Measurements from ENCODE around the gene ZNF335. TPM values are rescaled to one million over a fixed set of nuclear protein-coding genes. Genes with fewer than 3 reads are reported as not detected.
"Not testable (repeated sequence)": the region's sequence is repeated elsewhere in the genome, so short reads cannot be mapped to it uniquely, and the experiment has no call there.

The ZNF335 gene
- total RNA-seq, 4 donors from 2014 or later = 34.3 to 60.1 (median 53.6) TPM

DNA sequence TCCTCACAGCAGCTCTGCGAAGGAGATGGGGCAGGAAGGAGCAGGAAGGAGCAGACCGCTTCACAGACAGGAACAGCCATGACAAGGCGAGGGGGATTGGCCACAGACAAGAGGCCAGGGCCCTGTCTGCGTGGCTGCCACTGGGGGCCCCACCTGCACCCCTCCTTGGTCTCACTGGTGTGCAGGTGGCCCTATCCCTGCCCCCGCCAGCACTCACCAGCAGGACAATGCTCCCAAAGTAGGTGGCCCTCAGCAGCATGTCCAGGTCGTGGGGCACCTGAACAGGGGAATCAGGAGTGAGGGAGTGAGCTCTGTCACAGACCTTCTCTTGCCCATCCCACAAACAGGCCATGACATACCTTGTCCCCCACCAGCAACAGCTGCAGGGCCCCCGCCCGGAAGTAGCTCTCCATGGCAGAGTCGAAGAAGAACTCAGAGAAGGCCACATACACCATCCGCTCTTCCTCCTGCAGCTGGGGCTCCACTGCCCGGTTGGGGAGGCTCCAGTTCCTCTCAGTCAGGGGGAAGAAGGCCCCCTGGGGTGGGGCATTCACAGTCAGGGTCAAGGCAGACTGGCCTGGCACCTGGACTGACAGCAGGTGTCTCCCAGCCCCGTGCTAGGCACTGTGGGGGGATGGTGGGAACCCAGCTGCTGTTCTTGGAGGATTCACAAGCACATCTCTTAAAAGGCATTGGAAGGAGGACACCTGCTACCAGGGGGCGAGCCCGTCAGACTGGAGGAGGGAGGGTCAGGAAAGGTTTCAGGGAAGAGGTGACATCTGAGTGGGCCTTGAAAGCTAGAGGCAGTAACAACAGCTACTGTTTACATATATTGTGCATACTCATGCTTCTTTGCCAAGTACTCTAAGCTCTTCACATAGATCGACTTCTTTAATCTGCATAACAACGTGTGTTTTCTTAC is 67.2 kb downstream of the ZNF335 start:
- Histone ChIP-seq H3K4me1 (peaks cover 0 to 3% (median 0%) of the 10 kb centered on the region in 4 donors), H3K4me3 (no peak overlapping the region), H3K27me3 (no peaks in the 10 kb centered on the region), H3K9me3 (no peaks in the 10 kb centered on the region), H3K36me3 (peaks cover 0 to 5% (median 0%) of the 10 kb centered on the region in 3 donors), H3K27ac (no peak overlapping the region)
- TF ChIP-seq POLR2A (IDR thresholded peaks at IDR 0.05) = no peak
- TF ChIP-seq, protein P1, sequence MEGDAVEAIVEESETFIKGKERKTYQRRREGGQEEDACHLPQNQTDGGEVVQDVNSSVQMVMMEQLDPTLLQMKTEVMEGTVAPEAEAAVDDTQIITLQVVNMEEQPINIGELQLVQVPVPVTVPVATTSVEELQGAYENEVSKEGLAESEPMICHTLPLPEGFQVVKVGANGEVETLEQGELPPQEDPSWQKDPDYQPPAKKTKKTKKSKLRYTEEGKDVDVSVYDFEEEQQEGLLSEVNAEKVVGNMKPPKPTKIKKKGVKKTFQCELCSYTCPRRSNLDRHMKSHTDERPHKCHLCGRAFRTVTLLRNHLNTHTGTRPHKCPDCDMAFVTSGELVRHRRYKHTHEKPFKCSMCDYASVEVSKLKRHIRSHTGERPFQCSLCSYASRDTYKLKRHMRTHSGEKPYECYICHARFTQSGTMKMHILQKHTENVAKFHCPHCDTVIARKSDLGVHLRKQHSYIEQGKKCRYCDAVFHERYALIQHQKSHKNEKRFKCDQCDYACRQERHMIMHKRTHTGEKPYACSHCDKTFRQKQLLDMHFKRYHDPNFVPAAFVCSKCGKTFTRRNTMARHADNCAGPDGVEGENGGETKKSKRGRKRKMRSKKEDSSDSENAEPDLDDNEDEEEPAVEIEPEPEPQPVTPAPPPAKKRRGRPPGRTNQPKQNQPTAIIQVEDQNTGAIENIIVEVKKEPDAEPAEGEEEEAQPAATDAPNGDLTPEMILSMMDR (IDR thresholded peaks at IDR 0.05) = no peak
- DNase-seq = no peak

DNA sequence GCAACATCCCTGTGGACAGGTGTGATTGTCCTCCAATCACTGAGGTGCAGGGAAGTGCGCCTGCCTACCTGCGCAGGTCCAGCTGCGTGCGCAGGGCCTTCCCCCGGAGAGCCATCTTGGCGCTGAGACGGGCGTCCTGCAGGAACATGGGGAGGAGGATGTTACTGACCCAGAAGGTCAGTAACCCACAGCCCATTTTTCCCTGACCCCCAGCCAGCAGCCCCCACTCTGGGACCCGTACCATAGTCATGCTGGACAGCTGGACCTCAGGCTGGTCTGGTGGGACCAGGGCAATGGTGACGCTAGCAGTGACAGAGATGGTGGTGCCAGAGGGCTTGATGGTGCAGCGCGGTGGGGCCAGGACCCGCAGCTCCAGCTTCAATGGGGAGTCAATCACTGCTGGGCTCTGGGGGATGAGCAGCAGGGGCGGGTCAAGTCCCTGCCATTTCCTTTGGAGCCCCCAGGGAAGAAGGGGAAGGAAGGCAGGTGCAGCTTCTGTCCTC is 69.8 kb downstream of the ZNF335 start:
- H3K4me3 ChIP-seq = no peak overlapping the region
- H3K9me3 ChIP-seq = no peaks in the 10 kb centered on the region
- H3K36me3 ChIP-seq = peaks cover 0 to 30% (median 0%) of the 10 kb centered on the region in 3 donors
- H3K27me3 ChIP-seq = no peaks in the 10 kb centered on the region
- H3K4me1 ChIP-seq = no peaks in the 10 kb centered on the region
- no peak for TF ChIP-seq POLR2A (IDR thresholded peaks at IDR 0.05)
- TF ChIP-seq, protein P1 (IDR thresholded peaks at IDR 0.05) = no peak
- H3K27ac ChIP-seq = no peak overlapping the region
- no peak for DNase-seq

DNA sequence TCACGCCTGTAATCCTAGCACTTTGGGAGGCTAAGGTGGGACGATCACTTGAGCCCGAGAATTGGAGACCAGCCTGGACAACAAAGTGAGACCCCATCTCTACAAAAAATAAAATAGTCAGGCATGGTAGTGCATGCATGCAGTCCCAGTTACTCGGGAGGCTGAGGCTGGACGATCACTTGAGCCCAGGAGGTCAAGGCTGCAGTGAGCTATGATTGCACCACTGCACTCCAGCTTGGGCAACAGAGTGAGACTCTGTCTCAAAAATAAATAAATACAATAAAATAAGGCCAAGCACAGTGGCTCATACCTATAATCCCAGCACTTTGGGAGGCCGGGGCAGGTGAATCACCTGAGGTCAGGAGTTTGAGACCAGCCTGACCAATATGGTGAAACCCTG is 70.7 kb downstream of the ZNF335 start:
- DNase-seq, H3K4me1 ChIP-seq, H3K27ac ChIP-seq, H3K27me3 ChIP-seq, H3K9me3 ChIP-seq, H3K4me3 ChIP-seq: not testable (repeated sequence)
- H3K36me3 ChIP-seq = peaks cover 0 to 39% (median 0%) of the 10 kb centered on the region in 3 donors

DNA sequence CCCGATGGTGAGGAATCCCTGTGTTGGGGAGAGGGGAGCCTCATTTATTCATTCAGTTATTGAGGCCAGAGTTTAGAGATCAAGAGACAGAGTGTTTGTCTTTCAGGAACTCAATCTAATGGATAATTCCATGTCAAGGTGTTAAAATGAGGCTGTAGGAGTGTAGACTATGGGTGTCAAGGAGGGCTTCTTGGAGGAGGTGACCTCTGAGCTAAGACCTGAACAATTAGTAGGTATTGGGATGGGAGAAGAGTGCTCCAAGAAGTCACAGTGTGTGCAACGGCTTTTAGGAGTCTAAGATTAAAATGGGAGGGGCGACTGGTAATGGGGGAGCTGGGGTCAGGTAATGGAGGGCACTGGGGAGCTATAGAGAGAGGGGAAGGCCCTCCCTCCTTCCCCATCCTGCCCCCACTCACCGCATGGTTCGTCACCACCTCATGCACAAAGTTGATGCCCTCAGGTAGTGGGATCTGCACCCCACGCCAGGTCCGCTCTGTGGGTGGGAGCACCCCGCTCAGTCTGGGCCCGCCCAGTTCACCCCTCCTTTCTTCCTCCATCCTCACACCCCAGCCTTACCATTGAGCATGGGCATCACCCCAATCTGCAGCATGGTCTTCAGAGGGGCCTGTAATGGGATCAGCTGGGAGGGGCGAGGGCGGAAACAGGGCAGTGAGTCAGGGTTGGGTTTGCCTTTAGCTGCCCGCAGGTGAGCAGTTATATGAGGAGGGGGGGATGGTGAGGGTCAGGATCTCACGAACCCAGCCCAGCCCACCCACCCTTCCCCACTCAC is 72.8 kb downstream of the ZNF335 start:
- H3K4me1 ChIP-seq = no peaks in the 10 kb centered on the region
- H3K4me3 ChIP-seq = no peak overlapping the region
- TF ChIP-seq POLR2A (IDR thresholded peaks at IDR 0.05) = no peak
- TF ChIP-seq, protein P1 (IDR thresholded peaks at IDR 0.05) = no peak
- no peaks in the 10 kb centered on the region for H3K9me3 ChIP-seq
- no peaks in the 10 kb centered on the region for H3K27me3 ChIP-seq
- DNase-seq = no peak
- peaks cover 0 to 56% (median 0%) of the 10 kb centered on the region in 3 donors for H3K36me3 ChIP-seq
- H3K27ac ChIP-seq = no peak overlapping the region

Other genes with a start within 250 kb of the ZNF335 start
- not detected for gene SPINT4, start 249.9 kb downstream of the ZNF335 start, total RNA-seq
- gene WFDC3, start 180.3 kb downstream of the ZNF335 start, total RNA-seq = not detected
- 10 to 100 TPM; 21.5 to 41.4 (median 25.2) TPM for gene DNTTIP1, start 180.2 kb downstream of the ZNF335 start, total RNA-seq
- gene UBE2C, start 159.6 kb downstream of the ZNF335 start, total RNA-seq = 10 to 100 TPM in 2 of 4 donors, 1 to 10 TPM in 2; 7.3 to 24.8 (median 9.8) TPM
- gene TNNC2, start 144.9 kb downstream of the ZNF335 start, total RNA-seq = 1 to 10 TPM in 2 of 4 donors, not detected in 2; 2.7 to 3.5 TPM
- gene SNX21, start 138.4 kb downstream of the ZNF335 start, total RNA-seq = 10 to 100 TPM; 17.5 to 94.9 (median 42.7) TPM
- 10 to 100 TPM; 56.9 to 93.8 (median 78.3) TPM for gene ACOT8, start 114.8 kb downstream of the ZNF335 start, total RNA-seq
- 1 to 10 TPM; 2.5 to 9.1 (median 4.6) TPM for gene ZSWIM3, start 114.6 kb downstream of the ZNF335 start, total RNA-seq
- 10 to 100 TPM in 3 of 4 donors, 1 to 10 TPM in 1; 6.6 to 14.5 (median 11.9) TPM for gene ZSWIM1, start 91.0 kb downstream of the ZNF335 start, total RNA-seq
- gene SPATA25, start 84.6 kb downstream of the ZNF335 start, total RNA-seq = 10 to 100 TPM in 3 of 4 donors, 1 to 10 TPM in 1; 5.8 to 35.2 (median 19.5) TPM
- 10 to 100 TPM in 3 of 4 donors, 1 to 10 TPM in 1; 3.3 to 27.6 (median 23.9) TPM for gene NEURL2, start 81.0 kb downstream of the ZNF335 start, total RNA-seq
- gene CTSA, start 80.9 kb downstream of the ZNF335 start, total RNA-seq = 100 to 1,000 TPM in 3 of 4 donors, 10 to 100 TPM in 1; 85.0 to 602 (median 258) TPM
- 10 to 100 TPM; 25.0 to 99.3 (median 35.7) TPM for gene PLTP, start 60.0 kb downstream of the ZNF335 start, total RNA-seq
- gene PCIF1, start 37.5 kb downstream of the ZNF335 start, total RNA-seq = 10 to 100 TPM; 25.0 to 53.2 (median 44.9) TPM
- 1 to 10 TPM in 2 of 4 donors, not detected in 2; 1.1 to 2.5 TPM for gene MMP9, start 36.7 kb upstream of the ZNF335 start, total RNA-seq
- not detected for gene SLC12A5, start 57.0 kb upstream of the ZNF335 start, total RNA-seq
- gene NCOA5, start 117.8 kb upstream of the ZNF335 start, total RNA-seq = 10 to 100 TPM; 20.5 to 65.2 (median 24.9) TPM
- 10 to 100 TPM in 2 of 4 donors, 1 to 10 TPM in 2; 1.6 to 17.6 (median 9.3) TPM for gene CD40, start 146.1 kb upstream of the ZNF335 start, total RNA-seq

All from Peyer's patch (tissue), 4 donors.